Measurements from ENCODE around the gene FOXA2.
A peak's percentile ranks its signal among the peaks of the same experiment; 100 is the strongest.

The FOXA2 gene

DNA sequence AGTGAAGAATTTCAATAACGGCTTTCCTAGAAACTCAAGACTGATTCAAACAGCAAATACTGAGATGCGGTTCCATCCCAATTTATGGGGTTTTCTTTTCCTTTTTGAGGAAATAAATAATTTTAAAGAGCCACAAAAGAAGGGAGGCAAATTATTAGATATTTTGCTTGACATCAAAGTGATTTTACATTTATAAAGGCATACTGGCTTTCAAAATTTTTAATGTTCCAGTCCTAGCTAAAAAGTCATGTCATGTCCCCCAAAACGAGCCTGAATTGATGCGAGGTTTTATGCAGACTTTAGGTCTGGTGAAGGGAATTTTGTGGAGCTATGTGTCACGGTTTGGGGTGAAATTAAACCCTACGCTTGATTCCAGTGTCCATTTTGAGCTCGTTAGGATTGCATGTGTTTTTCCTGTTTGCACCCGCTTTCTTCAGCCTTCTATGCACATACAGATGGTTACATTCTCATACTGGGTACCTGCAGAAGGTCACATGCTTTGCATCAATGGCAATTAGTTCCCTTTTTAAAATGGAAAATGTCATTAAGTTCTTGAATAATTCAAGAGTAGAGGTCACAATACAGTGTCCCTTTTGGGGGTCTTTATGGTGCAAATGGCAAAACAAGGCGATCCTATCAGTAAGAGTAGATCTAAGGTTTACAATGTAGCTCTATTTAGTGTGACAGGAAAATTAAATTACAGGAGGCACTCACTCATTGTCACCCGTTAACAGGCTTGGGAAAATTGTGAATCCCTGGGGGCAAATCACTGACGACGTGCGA, 17.3 kb downstream of the FOXA2 start:
- Histone ChIP-seq H3K27me3 (ENCODE audit: insufficient read depth, low read length) (peaks cover 100% of the 10 kb centered on the region), H3K4me3 (ENCODE audit: low read length) (peak overlapping the region; percentile 43; the same call in 1 of the 2 replicates), H3K9ac (ENCODE audit: low read depth, low read length) (no peak overlapping the region), H3K9me3 (ENCODE audit: insufficient read depth, low read depth, low read length) (no peaks in the 10 kb centered on the region), H3K36me3 (ENCODE audit: insufficient read depth, low read depth, low read length) (no peaks in the 10 kb centered on the region), H3K27ac (ENCODE audit: low read length) (no peak overlapping the region), H3K4me1 (ENCODE audit: insufficient read depth, low read length) (peaks cover 56% of the 10 kb centered on the region)

DNA sequence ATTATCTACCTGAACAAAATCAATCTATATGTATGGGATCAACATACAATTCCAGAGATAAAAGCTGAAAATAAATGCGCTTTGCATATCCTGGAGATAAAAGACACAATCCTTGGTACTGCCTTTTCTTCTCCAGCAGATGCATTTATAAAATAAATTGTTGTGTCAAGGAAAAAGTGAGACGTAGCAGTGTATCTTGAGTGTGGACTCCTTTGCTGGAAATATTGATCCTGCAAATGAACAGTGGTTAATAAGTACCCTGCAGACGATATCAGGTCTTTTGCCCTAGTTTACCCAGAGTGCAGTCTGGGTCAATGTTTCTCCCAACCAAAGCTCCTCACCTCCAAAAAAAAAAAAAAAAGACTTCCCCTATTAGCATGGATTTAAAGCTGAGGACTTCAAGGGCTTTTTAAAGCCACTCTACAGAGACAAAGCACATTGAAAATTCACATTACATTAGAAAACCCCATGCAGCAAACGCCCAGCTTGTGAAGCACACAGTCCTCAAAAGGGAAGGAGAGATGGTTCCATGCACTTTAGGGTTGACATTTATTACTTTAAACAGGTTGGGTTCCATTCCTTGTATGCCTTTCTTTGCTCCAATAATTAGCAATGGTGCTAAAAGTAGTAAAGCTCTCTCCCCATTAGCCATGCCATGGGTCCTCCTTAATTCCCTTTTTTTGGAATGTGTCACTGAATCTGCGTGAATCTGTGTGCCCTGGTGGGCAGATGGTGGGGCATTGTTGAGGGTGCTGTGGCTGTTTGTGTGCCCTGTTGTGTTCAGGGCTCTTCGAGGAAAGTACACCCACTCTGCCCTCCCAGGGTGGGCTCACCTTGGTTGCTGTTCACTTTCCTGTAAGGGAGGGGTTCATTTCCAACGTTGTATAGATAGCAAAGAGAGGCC, 21.1 kb downstream of the FOXA2 start:
- Histone ChIP-seq H3K9me3 (ENCODE audit: insufficient read depth, low read depth, low read length) (no peaks in the 10 kb centered on the region), H3K27me3 (ENCODE audit: insufficient read depth, low read length) (peaks cover 100% of the 10 kb centered on the region), H3K4me1 (ENCODE audit: insufficient read depth, low read length) (peaks cover 57% of the 10 kb centered on the region), H3K27ac (ENCODE audit: low read length) (no peak overlapping the region), H3K9ac (ENCODE audit: low read depth, low read length) (no peak overlapping the region), H3K4me3 (ENCODE audit: low read length) (0 out of 2 replicates have a peak overlapping the region, but pooled peaks have one; percentile 11), H3K36me3 (ENCODE audit: insufficient read depth, low read depth, low read length) (no peaks in the 10 kb centered on the region)

DNA sequence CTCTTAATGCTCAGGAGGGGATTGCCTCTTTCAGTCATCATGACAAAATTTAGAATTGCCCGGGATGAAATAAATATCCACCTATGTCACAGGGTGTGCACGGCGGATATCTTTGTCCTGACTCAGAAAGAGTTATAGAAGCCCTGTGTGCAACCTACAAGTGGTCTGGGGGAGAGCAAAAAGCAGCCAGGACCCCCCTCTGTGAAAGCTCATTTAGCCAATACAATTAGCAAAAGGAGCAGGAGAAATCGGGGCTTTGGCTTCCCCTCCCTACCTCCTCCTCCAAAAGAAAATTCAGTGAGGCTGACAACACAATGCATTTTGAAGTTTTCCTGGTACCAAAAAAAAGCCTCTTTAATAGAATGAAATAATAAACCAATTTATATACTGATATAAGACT, 21.8 kb downstream of the FOXA2 start:
- H3K4me1 ChIP-seq (ENCODE audit: insufficient read depth, low read length), result peaks cover 60% of the 10 kb centered on the region
- peaks cover 100% of the 10 kb centered on the region for H3K27me3 ChIP-seq (ENCODE audit: insufficient read depth, low read length)
- no peak overlapping the region for H3K27ac ChIP-seq (ENCODE audit: low read length)
- H3K36me3 ChIP-seq (ENCODE audit: insufficient read depth, low read depth, low read length), result no peaks in the 10 kb centered on the region
- H3K9ac ChIP-seq (ENCODE audit: low read depth, low read length), result no peak overlapping the region
- no peaks in the 10 kb centered on the region for H3K9me3 ChIP-seq (ENCODE audit: insufficient read depth, low read depth, low read length)
- 0 out of 2 replicates have a peak overlapping the region, but pooled peaks have one; percentile 11 for H3K4me3 ChIP-seq (ENCODE audit: low read length)

DNA sequence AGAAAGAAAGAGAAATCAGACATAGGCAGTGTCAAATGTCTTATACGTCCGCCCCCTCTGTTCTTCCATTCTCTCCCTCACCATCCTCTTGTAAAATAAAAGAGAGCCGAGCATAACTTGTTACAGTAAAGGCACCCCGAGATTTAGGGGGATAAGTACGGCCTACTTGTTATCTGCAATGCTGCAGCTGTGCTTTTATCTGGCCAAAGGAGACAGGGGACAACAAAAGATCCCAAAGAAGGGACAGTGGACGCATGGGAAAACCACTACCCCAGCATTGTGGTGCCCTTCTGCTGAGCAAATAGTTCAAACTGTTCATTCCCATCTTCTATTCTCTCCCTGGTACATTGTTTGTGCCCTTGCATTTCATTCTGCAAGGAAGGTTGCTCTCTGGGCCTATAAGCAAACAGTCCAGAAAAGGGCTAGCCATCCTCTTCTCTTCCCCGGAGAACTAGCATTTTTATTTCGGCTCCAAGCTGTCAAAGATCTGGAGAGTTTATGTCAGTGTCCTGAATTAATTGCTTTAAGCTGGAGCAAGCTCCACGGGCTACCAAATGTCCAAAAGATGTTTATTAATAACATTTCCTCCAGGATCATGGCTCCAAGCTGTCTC, 22.3 kb downstream of the FOXA2 start:
- no peaks in the 10 kb centered on the region for H3K36me3 ChIP-seq (ENCODE audit: insufficient read depth, low read depth, low read length)
- no peak overlapping the region for H3K4me3 ChIP-seq (ENCODE audit: low read length)
- no peak overlapping the region for H3K27ac ChIP-seq (ENCODE audit: low read length)
- H3K9ac ChIP-seq (ENCODE audit: low read depth, low read length), result no peak overlapping the region
- peaks cover 59% of the 10 kb centered on the region for H3K4me1 ChIP-seq (ENCODE audit: insufficient read depth, low read length)
- no peaks in the 10 kb centered on the region for H3K9me3 ChIP-seq (ENCODE audit: insufficient read depth, low read depth, low read length)
- H3K27me3 ChIP-seq (ENCODE audit: insufficient read depth, low read length), result peaks cover 100% of the 10 kb centered on the region

DNA sequence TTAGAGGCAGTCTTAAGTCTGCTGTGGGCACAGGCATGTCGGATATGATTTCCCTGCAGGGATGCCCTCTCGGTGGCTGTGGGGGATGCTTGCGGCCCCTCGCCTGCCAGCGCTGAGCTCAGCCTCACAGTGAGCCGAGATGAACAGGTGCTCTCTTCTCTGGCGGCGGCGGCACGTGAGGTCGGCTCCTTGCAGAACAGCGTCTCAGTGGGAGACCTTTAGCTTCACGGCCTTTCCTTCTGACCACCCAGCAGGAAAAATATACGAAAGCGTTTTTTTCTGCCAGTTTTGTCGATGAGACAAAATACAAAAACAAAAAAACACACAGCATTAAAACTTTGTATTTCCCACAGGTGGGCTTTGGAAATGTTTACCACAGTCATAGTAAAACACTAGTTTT, 23.6 kb downstream of the FOXA2 start:
- no peak overlapping the region for H3K4me3 ChIP-seq (ENCODE audit: low read length)
- H3K9me3 ChIP-seq (ENCODE audit: insufficient read depth, low read depth, low read length), result no peaks in the 10 kb centered on the region
- no peak overlapping the region for H3K9ac ChIP-seq (ENCODE audit: low read depth, low read length)
- peaks cover 61% of the 10 kb centered on the region for H3K4me1 ChIP-seq (ENCODE audit: insufficient read depth, low read length)
- H3K27me3 ChIP-seq (ENCODE audit: insufficient read depth, low read length), result peaks cover 100% of the 10 kb centered on the region
- H3K36me3 ChIP-seq (ENCODE audit: insufficient read depth, low read depth, low read length), result no peaks in the 10 kb centered on the region
- H3K27ac ChIP-seq (ENCODE audit: low read length), result no peak overlapping the region

DNA sequence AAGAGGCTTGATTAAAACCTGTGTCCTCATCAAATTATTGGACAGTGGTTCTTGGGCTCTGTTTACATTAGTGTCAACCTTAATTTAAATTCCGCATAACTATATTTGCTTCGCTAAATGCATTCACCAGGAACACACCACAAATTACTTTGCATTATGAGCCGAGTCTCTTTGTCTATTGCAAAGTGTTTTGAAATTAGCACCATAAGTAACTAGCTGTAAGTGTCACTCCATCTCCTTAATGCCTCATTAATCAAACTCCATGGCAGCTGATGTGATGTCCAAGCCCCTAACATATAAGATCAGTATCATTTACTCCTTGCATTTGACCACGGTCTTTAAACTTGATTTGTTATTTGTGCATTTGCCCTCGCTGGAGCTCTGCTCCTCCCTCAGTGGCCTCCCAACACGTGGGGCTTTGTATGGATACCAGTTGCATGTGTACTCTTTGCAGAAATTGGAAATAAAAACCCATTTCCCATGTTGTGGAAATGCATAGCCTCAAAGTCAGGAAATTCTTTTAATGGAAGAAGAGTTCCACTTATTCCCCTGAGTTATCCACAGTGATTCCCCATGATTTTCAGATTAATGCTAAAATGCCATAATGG, 24.6 kb downstream of the FOXA2 start:
- Histone ChIP-seq H3K4me1 (ENCODE audit: insufficient read depth, low read length) (peaks cover 63% of the 10 kb centered on the region), H3K36me3 (ENCODE audit: insufficient read depth, low read depth, low read length) (no peaks in the 10 kb centered on the region), H3K27ac (ENCODE audit: low read length) (no peak overlapping the region), H3K27me3 (ENCODE audit: insufficient read depth, low read length) (peaks cover 98% of the 10 kb centered on the region), H3K4me3 (ENCODE audit: low read length) (no peak overlapping the region), H3K9me3 (ENCODE audit: insufficient read depth, low read depth, low read length) (no peaks in the 10 kb centered on the region), H3K9ac (ENCODE audit: low read depth, low read length) (no peak overlapping the region)

DNA sequence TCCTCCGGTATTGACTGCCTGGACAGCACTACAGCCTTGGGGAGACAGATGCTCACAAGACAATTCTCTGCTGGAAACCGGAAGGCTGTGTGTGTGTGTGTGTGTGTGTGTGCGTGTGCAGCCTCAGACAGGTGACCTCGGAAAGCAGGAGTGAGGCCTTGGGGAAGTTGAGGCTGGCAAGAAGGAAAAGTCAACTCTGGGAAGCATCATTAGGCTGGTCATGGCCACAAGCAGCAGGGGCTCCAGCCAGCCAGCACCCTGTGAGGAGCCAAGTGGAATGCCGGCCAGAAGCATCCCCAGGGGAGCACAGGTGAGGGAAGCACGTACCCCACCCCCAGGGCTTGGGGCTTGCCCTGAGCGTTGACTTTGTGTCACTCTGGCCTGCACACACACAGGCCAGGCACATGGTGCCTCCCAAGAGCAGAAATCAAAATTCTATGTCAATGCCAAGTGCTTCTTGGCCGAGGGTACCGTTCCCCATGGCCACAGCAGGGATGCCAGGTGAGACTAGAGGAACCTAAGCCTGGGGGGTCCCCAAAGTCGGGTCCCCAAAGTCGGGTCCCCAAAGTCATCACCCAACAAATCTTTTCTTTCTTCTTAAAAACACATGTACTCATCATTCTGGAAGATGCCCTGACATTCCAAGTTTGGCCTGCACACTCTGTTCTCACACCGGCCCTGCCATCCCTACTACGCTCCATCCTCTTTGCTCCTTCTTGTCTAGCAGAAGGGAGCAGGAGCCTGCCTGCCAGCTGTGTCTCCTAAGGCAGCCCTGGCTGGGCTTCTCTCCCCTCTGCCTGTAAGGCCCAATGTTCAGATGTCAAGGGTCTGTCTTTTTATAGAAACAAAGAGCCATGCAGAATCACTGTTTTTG, 26.7 kb downstream of the FOXA2 start:
- Histone ChIP-seq H3K9ac (ENCODE audit: low read depth, low read length) (no peak overlapping the region), H3K27me3 (ENCODE audit: insufficient read depth, low read length) (peaks cover 77% of the 10 kb centered on the region), H3K9me3 (ENCODE audit: insufficient read depth, low read depth, low read length) (no peaks in the 10 kb centered on the region), H3K4me1 (ENCODE audit: insufficient read depth, low read length) (peaks cover 47% of the 10 kb centered on the region), H3K36me3 (ENCODE audit: insufficient read depth, low read depth, low read length) (no peaks in the 10 kb centered on the region), H3K4me3 (ENCODE audit: low read length) (no peak overlapping the region), H3K27ac (ENCODE audit: low read length) (no peak overlapping the region)

DNA sequence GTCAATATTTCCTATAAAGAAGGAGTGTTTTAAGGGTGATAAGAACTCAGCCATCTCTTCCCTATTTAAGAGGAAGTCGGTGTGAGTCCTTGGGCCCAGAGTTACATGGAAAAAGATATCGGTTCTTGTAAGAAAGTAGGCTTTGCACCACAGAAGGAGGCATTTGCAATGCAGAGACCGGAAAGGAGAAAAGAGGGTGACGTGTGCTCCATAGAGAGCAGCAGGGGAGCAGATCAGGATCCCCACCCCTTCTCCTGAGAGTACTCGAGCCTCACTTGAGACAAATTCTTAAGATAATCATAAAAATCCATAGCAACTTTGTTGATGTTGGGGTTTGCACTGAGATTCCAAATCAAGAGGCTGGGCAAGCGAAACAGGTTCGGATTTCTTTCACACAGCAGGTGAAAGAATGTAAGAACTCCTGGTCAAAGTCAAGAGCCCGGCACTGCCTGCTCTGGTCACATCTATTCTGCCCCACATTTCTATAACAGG, 27.8 kb downstream of the FOXA2 start:
- Histone ChIP-seq H3K4me1 (ENCODE audit: insufficient read depth, low read length) (peaks cover 37% of the 10 kb centered on the region), H3K36me3 (ENCODE audit: insufficient read depth, low read depth, low read length) (no peaks in the 10 kb centered on the region), H3K9me3 (ENCODE audit: insufficient read depth, low read depth, low read length) (no peaks in the 10 kb centered on the region), H3K4me3 (ENCODE audit: low read length) (no peak overlapping the region), H3K27ac (ENCODE audit: low read length) (no peak overlapping the region), H3K9ac (ENCODE audit: low read depth, low read length) (no peak overlapping the region), H3K27me3 (ENCODE audit: insufficient read depth, low read length) (peaks cover 66% of the 10 kb centered on the region)

DNA sequence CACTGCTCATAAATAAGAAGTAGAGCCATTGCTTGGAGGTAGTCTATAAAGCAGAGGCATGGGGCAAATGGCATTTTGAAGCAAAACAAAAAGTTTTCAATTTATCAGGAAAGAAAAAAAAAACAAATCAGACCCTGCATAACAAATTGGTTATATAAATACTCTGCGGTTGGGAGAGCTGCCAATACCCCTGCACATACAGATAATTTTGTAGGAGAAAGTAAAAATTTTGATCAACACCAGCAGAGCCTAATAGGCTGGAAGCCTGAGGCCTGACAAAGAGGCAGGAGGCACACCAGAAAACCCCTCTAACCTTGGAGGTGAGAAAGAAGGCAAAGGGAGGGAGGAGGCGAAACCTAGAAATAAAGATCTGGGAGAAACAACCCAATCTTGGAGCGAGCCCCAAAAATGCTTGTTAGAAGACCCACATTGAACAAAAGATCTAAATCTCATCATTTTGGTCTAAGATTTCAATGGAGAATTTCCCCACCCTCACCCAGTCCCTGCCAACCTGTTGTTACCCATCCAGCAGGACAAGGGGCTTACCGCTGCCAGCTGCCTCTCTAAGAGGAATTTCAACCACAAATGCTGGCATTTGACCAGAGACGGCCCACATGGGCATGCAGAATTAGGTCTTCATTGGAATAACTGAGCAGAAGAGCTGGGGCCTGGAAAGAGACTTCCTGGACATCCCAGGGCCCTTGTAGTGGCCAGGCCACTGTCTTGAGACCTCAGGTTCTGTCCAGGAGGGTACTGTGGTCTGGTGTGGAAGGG, 28.4 kb downstream of the FOXA2 start:
- Histone ChIP-seq H3K4me1 (ENCODE audit: insufficient read depth, low read length) (peaks cover 34% of the 10 kb centered on the region), H3K4me3 (ENCODE audit: low read length) (no peak overlapping the region), H3K27me3 (ENCODE audit: insufficient read depth, low read length) (peaks cover 62% of the 10 kb centered on the region), H3K9me3 (ENCODE audit: insufficient read depth, low read depth, low read length) (no peaks in the 10 kb centered on the region), H3K36me3 (ENCODE audit: insufficient read depth, low read depth, low read length) (no peaks in the 10 kb centered on the region), H3K9ac (ENCODE audit: low read depth, low read length) (no peak overlapping the region), H3K27ac (ENCODE audit: low read length) (no peak overlapping the region)

DNA sequence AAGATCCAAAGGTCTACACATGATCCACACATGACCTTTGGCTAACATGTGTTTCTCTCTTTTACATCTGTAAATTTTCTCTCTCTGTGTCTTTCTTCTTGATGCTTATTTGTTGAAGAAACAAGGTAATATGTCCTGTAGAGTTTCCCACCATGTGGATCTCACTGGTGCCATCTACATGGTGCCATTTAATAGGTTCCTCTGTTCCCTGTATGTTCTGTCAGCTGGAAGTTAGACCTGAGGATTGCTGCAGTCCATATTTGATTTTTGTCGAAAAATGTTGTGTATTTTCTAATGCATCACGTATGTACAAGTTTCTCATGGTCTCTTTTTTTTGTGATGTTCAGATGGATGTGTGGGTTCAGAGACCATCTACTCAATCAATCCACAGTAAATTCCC, 30.0 kb downstream of the FOXA2 start:
- Histone ChIP-seq H3K4me3 (ENCODE audit: low read length) (no peak overlapping the region), H3K27ac (ENCODE audit: low read length) (no peak overlapping the region), H3K36me3 (ENCODE audit: insufficient read depth, low read depth, low read length) (no peaks in the 10 kb centered on the region), H3K9me3 (ENCODE audit: insufficient read depth, low read depth, low read length) (no peaks in the 10 kb centered on the region), H3K4me1 (ENCODE audit: insufficient read depth, low read length) (peaks cover 26% of the 10 kb centered on the region), H3K27me3 (ENCODE audit: insufficient read depth, low read length) (peaks cover 52% of the 10 kb centered on the region), H3K9ac (ENCODE audit: low read depth, low read length) (no peak overlapping the region)

Measured in iPS-20b (cell line).